Chondrocyte (in vitro differentiated cells): ENCODE measurements around the gene NOC3L. TPM values are rescaled to one million over a fixed set of nuclear protein-coding genes. Genes with fewer than 3 reads are reported as not detected.
A peak's percentile ranks its signal among the peaks of the same experiment; 100 is the strongest.

Source experiments
- DNase-seq: peaks from one replicate; pipeline ENCODE4 v3.0.0; 2021; ENCODE audit warnings: mixed read lengths, low spot score
- H3K27ac Mint-ChIP-seq: one replicate; pipeline ENCODE4 v1.8.0; 2021; ENCODE audit warnings: mild to moderate bottlenecking, moderate library complexity, mixed read lengths; ENCODE audit not compliant: unreplicated experiment
- H3K27me3 Mint-ChIP-seq: 2 replicates; pipeline ENCODE4 v1.8.0; 2021; ENCODE audit warnings: low read depth, mixed read lengths
- H3K36me3 Mint-ChIP-seq: 2 replicates; pipeline ENCODE4 v1.8.0; 2021; ENCODE audit warnings: low read depth, mixed read lengths
- H3K4me1 Mint-ChIP-seq: 2 replicates; pipeline ENCODE4 v1.8.0; 2021; ENCODE audit warnings: low read depth, mild to moderate bottlenecking, mixed read lengths
- H3K4me3 Mint-ChIP-seq: one replicate; pipeline ENCODE4 v1.8.0; 2021; ENCODE audit warnings: mild to moderate bottlenecking, moderate library complexity, mixed read lengths; ENCODE audit not compliant: unreplicated experiment
- H3K9me3 Mint-ChIP-seq: 2 replicates; pipeline ENCODE4 v1.8.0; 2021; ENCODE audit warnings: low read depth, mixed read lengths
- total RNA-seq: library from RNA; stranded (reverse); gene quantifications from 3 replicates; pipeline ENCODE4 v1.2.1, GENCODE V29; 2021
- TF ChIP-seq, protein P1 (sequence below): fragments of 200-600 bp; sonication (generic); IDR thresholded peaks from 2 replicates; pipeline ENCODE4 v1.5.0; 2021; ENCODE audit warnings: antibody characterized with exemption, mild to moderate bottlenecking, moderate library complexity

NOC3L gene
- total RNA-seq, 1 donor from 2014 or later, result 13.7 TPM

DNA sequence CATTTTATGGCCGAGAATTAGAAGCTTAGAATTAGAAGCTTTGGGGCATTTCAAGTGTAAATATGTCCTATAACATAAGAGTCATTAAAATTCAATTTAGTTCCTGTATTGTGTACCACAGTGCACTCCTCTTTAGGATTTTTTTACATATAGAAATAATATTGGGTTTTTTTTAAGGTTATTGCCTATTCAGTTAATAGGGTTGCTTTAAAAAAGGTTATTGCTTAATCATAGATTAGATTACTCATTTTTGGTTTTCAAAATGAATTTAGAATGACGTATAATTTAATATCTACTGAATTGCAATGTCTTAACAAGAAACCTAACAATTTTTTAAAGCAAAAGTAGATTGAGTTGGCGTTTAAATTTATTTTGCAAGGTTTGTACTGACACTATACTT, 34.1 kb downstream of the NOC3L start:
- DNase-seq, result no peak
- Mint-ChIP-seq H3K4me3 (no peak overlapping the region), H3K4me1 (peaks cover 38% of the 10 kb centered on the region), H3K36me3 (peaks cover 26% of the 10 kb centered on the region), H3K27ac (no peak overlapping the region), H3K9me3 (no peaks in the 10 kb centered on the region), H3K27me3 (no peaks in the 10 kb centered on the region)
- TF ChIP-seq, protein P1, sequence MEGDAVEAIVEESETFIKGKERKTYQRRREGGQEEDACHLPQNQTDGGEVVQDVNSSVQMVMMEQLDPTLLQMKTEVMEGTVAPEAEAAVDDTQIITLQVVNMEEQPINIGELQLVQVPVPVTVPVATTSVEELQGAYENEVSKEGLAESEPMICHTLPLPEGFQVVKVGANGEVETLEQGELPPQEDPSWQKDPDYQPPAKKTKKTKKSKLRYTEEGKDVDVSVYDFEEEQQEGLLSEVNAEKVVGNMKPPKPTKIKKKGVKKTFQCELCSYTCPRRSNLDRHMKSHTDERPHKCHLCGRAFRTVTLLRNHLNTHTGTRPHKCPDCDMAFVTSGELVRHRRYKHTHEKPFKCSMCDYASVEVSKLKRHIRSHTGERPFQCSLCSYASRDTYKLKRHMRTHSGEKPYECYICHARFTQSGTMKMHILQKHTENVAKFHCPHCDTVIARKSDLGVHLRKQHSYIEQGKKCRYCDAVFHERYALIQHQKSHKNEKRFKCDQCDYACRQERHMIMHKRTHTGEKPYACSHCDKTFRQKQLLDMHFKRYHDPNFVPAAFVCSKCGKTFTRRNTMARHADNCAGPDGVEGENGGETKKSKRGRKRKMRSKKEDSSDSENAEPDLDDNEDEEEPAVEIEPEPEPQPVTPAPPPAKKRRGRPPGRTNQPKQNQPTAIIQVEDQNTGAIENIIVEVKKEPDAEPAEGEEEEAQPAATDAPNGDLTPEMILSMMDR, result no peak

- TF ChIP-seq, protein P1, result no peak
- no peak overlapping the region for H3K4me3 Mint-ChIP-seq
- H3K27me3 Mint-ChIP-seq, result no peaks in the 10 kb centered on the region
- H3K27ac Mint-ChIP-seq, result peak overlapping the region; percentile 76
- H3K9me3 Mint-ChIP-seq, result no peaks in the 10 kb centered on the region
- DNase-seq, result no peak
- peaks cover 27% of the 10 kb centered on the region for H3K36me3 Mint-ChIP-seq
- peaks cover 34% of the 10 kb centered on the region for H3K4me1 Mint-ChIP-seq
Measured at GRCh38 chr10:94327649-94328048, 35.1 kb downstream of the NOC3L start.

DNA sequence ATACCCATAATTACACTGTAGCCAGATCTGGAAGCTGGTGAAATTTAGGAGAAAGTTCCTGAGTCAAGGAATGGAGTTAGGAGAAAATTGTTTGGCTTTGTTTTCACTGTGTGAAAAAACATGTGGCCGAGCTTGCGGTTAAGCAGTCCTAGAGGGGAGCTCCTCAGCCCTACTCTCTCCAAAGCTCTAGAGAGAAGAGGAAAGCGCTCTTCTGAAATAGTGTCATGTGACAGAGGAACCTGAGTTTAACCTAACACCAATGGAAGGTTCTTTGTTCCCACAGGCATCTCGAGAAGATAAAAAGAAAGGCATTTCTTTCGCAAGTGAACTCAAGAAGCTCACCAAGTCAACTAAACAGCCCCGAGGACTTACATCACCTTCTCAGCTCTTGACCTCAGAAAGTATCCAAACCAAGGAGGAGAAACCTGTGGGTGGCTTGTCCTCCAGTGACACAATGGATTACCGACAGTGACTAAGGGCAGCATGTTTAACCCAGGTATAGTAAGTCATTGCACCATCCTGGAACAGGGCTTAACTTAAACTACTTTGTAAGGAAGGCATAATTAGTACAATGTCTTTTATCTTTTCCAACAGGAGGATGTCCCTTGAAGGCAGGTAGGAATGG, 38.0 kb downstream of the NOC3L start:
- no peak for DNase-seq
- H3K36me3 Mint-ChIP-seq, result peaks cover 15% of the 10 kb centered on the region
- TF ChIP-seq, protein P1, result no peak
- no peaks in the 10 kb centered on the region for H3K27me3 Mint-ChIP-seq
- no peak overlapping the region for H3K27ac Mint-ChIP-seq
- H3K9me3 Mint-ChIP-seq, result no peaks in the 10 kb centered on the region
- peaks cover 29% of the 10 kb centered on the region for H3K4me1 Mint-ChIP-seq
- H3K4me3 Mint-ChIP-seq, result no peak overlapping the region

- TF ChIP-seq, protein P1, result peak; percentile 99
- Mint-ChIP-seq H3K27ac (no peak overlapping the region), H3K4me1 (peaks cover 25% of the 10 kb centered on the region), H3K36me3 (peaks cover 11% of the 10 kb centered on the region), H3K27me3 (no peaks in the 10 kb centered on the region), H3K9me3 (no peaks in the 10 kb centered on the region), H3K4me3 (no peak overlapping the region)
- DNase-seq, result no peak
Measured at GRCh38 chr10:94320285-94320914, 42.3 kb downstream of the NOC3L start.

GRCh38 chr10:94316560-94316959, 46.2 kb downstream of the NOC3L start:
- Mint-ChIP-seq H3K27ac (peak overlapping the region; percentile 91), H3K36me3 (peaks cover 6% of the 10 kb centered on the region)

More at GRCh38 chr10:94316560-94316959, 46.2 kb downstream of the NOC3L start:
- peaks cover 36% of the 10 kb centered on the region for H3K4me1 Mint-ChIP-seq
- no peak overlapping the region for H3K4me3 Mint-ChIP-seq
- H3K27me3 Mint-ChIP-seq, result no peaks in the 10 kb centered on the region
- H3K9me3 Mint-ChIP-seq, result no peaks in the 10 kb centered on the region
- TF ChIP-seq, protein P1, result no peak
- no peak for DNase-seq
